Esophagus squamous epithelium (tissue), 4 donors: Measurements from ENCODE around the gene NELFCD.

ENCODE experiments used
- CTCF ChIP-seq, 6 experiments: fragments of 450-650 bp in 4 of 6; fragments of 200-600 bp in 2 of 6; sonication (generic) in 2 of 6; IDR thresholded peaks; one replicate each; pipeline ENCODE4 v1.5.1; 2016 to 2019; ENCODE audit warnings: antibody characterized with exemption in 6 of 6, mild to moderate bottlenecking in 4 of 6, moderate library complexity in 4 of 6
- POLR2A ChIP-seq, 4 donors: fragments of 450-650 bp; IDR thresholded peaks; one replicate each; pipeline ENCODE4 v1.6.1; 2017; ENCODE audit warnings: antibody characterized with exemption in 4 of 4, mild to moderate bottlenecking in 4 of 4, moderate library complexity in 3 of 4

- TF ChIP-seq CTCF (IDR thresholded peaks at IDR 0.05): no peak
- no peak for TF ChIP-seq POLR2A (IDR thresholded peaks at IDR 0.05)
These were observed 24.6 kb downstream of the NELFCD start for GRCh38 chr20:59005523-59006166.
